GM12878 (cell line): ENCODE results near the gene RALB. TPM values are rescaled to one million over a fixed set of nuclear protein-coding genes. Genes with fewer than 3 reads are reported as not detected.

Experiments used
- ATAC-seq: fragments of 200-7000 bp; cut with Tn5 transposase; 3 replicates; pipeline ENCODE4 v1.9.1; 2020; ENCODE audit warnings: mild to moderate bottlenecking, moderate library complexity
- BruUV-seq: library from RNA; stranded (reverse); fragments of 400-500 nt; replicated peaks from 2 replicates; lab custom pipeline; 2021; lab: Mats Ljungman, UMichigan
- CTCF ChIA-PET: fragments of 300-600 bp; sonication (Branson Sonifier 250); formaldehyde crosslinking; extraction: SDS; loops from one replicate; lab custom pipeline; 2021; ENCODE audit warnings: inconsistent platforms; lab: Yijun Ruan, JAX
- POLR2A ChIA-PET: fragments of 350-600 bp; formaldehyde crosslinking; extraction: SDS; loops from one replicate; lab custom pipeline; 2021; ENCODE audit warnings: inconsistent platforms; lab: Charles Lee
- RAD21 ChIA-PET: fragments of 300-600 bp; sonication (Branson Sonifier 250); formaldehyde crosslinking; loops from one replicate; lab custom pipeline; 2023; ENCODE audit warnings: antibody characterized with exemption; ENCODE audit not compliant: unreplicated experiment; lab: Charles Lee
- SMC1A ChIA-PET: fragments of 300-600 bp; sonication (Branson Sonifier 250); formaldehyde crosslinking; loops from one replicate; lab custom pipeline; 2023; ENCODE audit not compliant: unreplicated experiment, uncharacterized antibody; lab: Charles Lee
- DNase-seq: peaks from one replicate; pipeline ENCODE4 v3.0.0-alpha.2; 2011; ENCODE audit warnings: low read depth, low spot score
- FAIRE-seq: peaks from 3 replicates; lab custom pipeline; 2011; peaks lifted over from hg19 to GRCh38; lab: Jason Lieb, UNC
- H2AFZ ChIP-seq: 2 replicates; pipeline ENCODE4 v1.6.0; 2011; ENCODE audit warnings: low read depth, low read length, control low read depth; ENCODE audit not compliant: control insufficient read depth
- H3K27ac ChIP-seq: 2 replicates; pipeline ENCODE4 v1.5.1; 2011; ENCODE audit warnings: control low read depth; ENCODE audit not compliant: control insufficient read depth, insufficient read depth
- H3K27me3 ChIP-seq, 2 experiments: replicated peaks in 1 of 2; 2 replicates each; pipeline versions ENCODE4 v1.6.0 to v1.6.1; 2011; ENCODE audit warnings: low read length in 1 of 2; ENCODE audit not compliant: control insufficient read depth in 2 of 2, insufficient read depth in 2 of 2
- H3K36me3 ChIP-seq, 2 experiments: 2 replicates each; pipeline ENCODE4 v1.5.1; 2011; ENCODE audit warnings: low read length in 1 of 2; ENCODE audit not compliant: control insufficient read depth in 2 of 2, insufficient read depth in 2 of 2
- H3K4me1 ChIP-seq: 2 replicates; pipeline ENCODE4 v1.6.1; 2011; ENCODE audit warnings: mild to moderate bottlenecking, low read length, moderate library complexity, mixed read lengths; ENCODE audit not compliant: control insufficient read depth, insufficient read depth
- H3K4me2 ChIP-seq: 2 replicates; pipeline ENCODE4 v1.6.0; 2011; ENCODE audit warnings: control low read depth; ENCODE audit not compliant: control insufficient read depth, insufficient read depth
- H3K4me3 ChIP-seq: fragments of 200-600 bp; sonication (generic); 2 replicates; pipeline ENCODE4 v1.5.1; 2016
- H3K79me2 ChIP-seq: 2 replicates; pipeline ENCODE4 v1.6.0; 2011; ENCODE audit warnings: low read length; ENCODE audit not compliant: control insufficient read depth, insufficient read depth
- H3K9ac ChIP-seq: 2 replicates; pipeline ENCODE4 v1.8.0; 2011; ENCODE audit warnings: low read length, control low read depth, mixed read lengths; ENCODE audit not compliant: control insufficient read depth, insufficient read depth
- H3K9me3 ChIP-seq: replicated peaks from 3 replicates; pipeline ENCODE4 v1.5.1; 2011; ENCODE audit warnings: mild to moderate bottlenecking, low read length; ENCODE audit not compliant: control insufficient read depth, insufficient read depth
- H4K20me1 ChIP-seq: 2 replicates; pipeline ENCODE4 v1.6.0; 2011; ENCODE audit not compliant: control insufficient read depth, insufficient read depth
- CHD2 ChIP-seq: IDR thresholded peaks from 2 replicates; pipeline ENCODE4 v1.6.1; 2011; ENCODE audit warnings: low read depth, low read length, improper control_type of control experiment, borderline replicate concordance
- HDAC2 ChIP-seq: fragments of 200-600 bp; sonication (generic); IDR thresholded peaks from 2 replicates; pipeline ENCODE4 v1.6.1; 2017
- IRF4 ChIP-seq: IDR thresholded peaks from 2 replicates; pipeline ENCODE4 v1.6.1; 2011; ENCODE audit warnings: low read depth, low read length
- NR2C2 ChIP-seq: IDR thresholded peaks from 2 replicates; pipeline ENCODE4 v1.6.1; 2011; ENCODE audit warnings: borderline replicate concordance, low read depth; ENCODE audit not compliant: control insufficient read depth, insufficient read length
- POLR2AphosphoS2 ChIP-seq: IDR thresholded peaks from 2 replicates; pipeline ENCODE4 v1.6.1; 2011; ENCODE audit warnings: low read depth, mild to moderate bottlenecking, low read length, improper control_type of control experiment, moderate library complexity
- WGBS: methylation state at CpG from one replicate; pipeline ENCODE4 v1.1.6; 2016; ENCODE audit warnings: low lambda C conversion rate; ENCODE audit not compliant: insufficient replicate concordance, insufficient coverage; ENCODE audit errors: missing lambda C conversion rate; 5-methylcytosine and 5-hydroxymethylcytosine counted together
- in situ Hi-C: fragments of 300-500 bp; cut with MboI; formaldehyde crosslinking; loops from 9 replicates; pipeline ENCODE4 v1.14.3; 2018; ENCODE audit warnings: mixed read lengths
- intact Hi-C: fragments of 100-400 bp; cut with micrococcal nuclease; formaldehyde crosslinking; loops from one replicate; pipeline ENCODE4 v1.14.2; 2022; ENCODE audit not compliant: unreplicated experiment
- polyA plus RNA-seq, 11 experiments: library from polyadenylated mRNA; depleted of rRNA in 4 of 11; unstranded in 6 of 11; stranded (reverse) in 5 of 11; fragments of >200 nt; fragmentation: Nextera tagmentation in 4 of 11; fragmentation: Illumina TruSeq in 1 of 11; extraction: Ambion mirVana in 4 of 11; extraction: Trizol in 1 of 11; gene quantifications; 1 replicate in 1 of 11; 2 replicates in 10 of 11; pipeline versions ENCODE4 v1.2.1 to v1.2.3, GENCODE V29; 2011 to 2016; ENCODE audit warnings: inconsistent platforms in 2 of 11, missing spikeins in 2 of 11, low read depth in 1 of 11
- total RNA-seq, 4 experiments: library from RNA; depleted of rRNA in 3 of 4; stranded (reverse); fragments of >200 nt in 3 of 4; fragmentation: Illumina TruSeq in 1 of 4; extraction: Trizol in 1 of 4; gene quantifications; 2 replicates each; pipeline versions ENCODE4 v1.2.1 to v1.2.3, GENCODE V29; 2013 to 2021
- TF ChIP-seq, protein P1 (sequence below): fragments of 450-650 bp; IDR thresholded peaks from 2 replicates; pipeline ENCODE4 v1.6.1; 2017; ENCODE audit warnings: antibody characterized with exemption, mild to moderate bottlenecking, moderate library complexity
- TF ChIP-seq, protein P2 (sequence below): fragments of 450-650 bp; IDR thresholded peaks from 2 replicates; pipeline ENCODE4 v1.6.1; 2016; ENCODE audit warnings: mild to moderate bottlenecking, moderate library complexity, borderline replicate concordance

The RALB gene
- total and polyA plus RNA-seq, 10 of the 15 experiments (the other 5 are each of a cell fraction or from before 2014, with no cell fraction given), result 8.3 to 54.0 (median 24.2) TPM

DNA sequence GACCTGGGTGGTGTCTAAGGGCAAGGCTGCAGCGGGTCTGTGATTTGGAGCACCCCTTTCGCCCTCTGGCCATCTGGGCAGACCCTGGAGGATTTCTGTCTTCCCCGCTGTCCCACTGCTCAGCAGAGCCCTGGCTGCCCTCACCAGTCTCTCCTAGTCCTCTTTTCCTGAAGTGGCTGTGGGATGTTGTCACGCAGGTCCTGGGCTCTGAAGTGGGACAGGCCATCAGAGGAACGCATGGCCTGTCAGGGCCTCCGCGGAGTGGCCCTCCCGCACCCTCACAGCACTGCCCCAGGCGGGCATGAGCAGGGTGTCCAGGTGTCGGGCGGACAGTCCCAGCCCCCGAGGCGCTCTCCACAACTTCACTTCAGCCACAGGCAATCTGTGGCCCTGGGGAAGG, 28.4 kb upstream of the RALB start:
- FAIRE-seq, result no peak
- peak overlapping the region; percentile 83; the same call in 1 of the 2 replicates for H3K27ac ChIP-seq
- POLR2A ChIA-PET, result interaction anchor here (0.6 kb wide), 1 partner anchor 1326 kb away, joined by 3 read pairs; no protein-coding TSS in a partner anchor

More for the DNA sequence above, 28.4 kb upstream of the RALB start:
- Histone ChIP-seq H2AFZ (no peak overlapping the region), H3K27me3 (no peaks in the 10 kb centered on the region), H3K4me2 (peak overlapping the region; percentile 88), H3K79me2 (peaks cover 25% of the 10 kb centered on the region), H3K4me1 (peaks cover 22% of the 10 kb centered on the region), H3K36me3 (no peaks in the 10 kb centered on the region), H3K4me3 (peak overlapping the region; percentile 81), H3K9me3 (no peaks in the 10 kb centered on the region), H4K20me1 (no peaks in the 10 kb centered on the region), H3K9ac (peak overlapping the region; percentile 63)
- TF ChIP-seq IRF4 (no peak), CHD2 (no peak), NR2C2 (no peak), HDAC2 (no peak), POLR2AphosphoS2 (no peak)
- TF ChIP-seq, protein P1, sequence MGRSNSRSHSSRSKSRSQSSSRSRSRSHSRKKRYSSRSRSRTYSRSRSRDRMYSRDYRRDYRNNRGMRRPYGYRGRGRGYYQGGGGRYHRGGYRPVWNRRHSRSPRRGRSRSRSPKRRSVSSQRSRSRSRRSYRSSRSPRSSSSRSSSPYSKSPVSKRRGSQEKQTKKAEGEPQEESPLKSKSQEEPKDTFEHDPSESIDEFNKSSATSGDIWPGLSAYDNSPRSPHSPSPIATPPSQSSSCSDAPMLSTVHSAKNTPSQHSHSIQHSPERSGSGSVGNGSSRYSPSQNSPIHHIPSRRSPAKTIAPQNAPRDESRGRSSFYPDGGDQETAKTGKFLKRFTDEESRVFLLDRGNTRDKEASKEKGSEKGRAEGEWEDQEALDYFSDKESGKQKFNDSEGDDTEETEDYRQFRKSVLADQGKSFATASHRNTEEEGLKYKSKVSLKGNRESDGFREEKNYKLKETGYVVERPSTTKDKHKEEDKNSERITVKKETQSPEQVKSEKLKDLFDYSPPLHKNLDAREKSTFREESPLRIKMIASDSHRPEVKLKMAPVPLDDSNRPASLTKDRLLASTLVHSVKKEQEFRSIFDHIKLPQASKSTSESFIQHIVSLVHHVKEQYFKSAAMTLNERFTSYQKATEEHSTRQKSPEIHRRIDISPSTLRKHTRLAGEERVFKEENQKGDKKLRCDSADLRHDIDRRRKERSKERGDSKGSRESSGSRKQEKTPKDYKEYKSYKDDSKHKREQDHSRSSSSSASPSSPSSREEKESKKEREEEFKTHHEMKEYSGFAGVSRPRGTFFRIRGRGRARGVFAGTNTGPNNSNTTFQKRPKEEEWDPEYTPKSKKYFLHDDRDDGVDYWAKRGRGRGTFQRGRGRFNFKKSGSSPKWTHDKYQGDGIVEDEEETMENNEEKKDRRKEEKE, result no peak
- TF ChIP-seq, protein P2, sequence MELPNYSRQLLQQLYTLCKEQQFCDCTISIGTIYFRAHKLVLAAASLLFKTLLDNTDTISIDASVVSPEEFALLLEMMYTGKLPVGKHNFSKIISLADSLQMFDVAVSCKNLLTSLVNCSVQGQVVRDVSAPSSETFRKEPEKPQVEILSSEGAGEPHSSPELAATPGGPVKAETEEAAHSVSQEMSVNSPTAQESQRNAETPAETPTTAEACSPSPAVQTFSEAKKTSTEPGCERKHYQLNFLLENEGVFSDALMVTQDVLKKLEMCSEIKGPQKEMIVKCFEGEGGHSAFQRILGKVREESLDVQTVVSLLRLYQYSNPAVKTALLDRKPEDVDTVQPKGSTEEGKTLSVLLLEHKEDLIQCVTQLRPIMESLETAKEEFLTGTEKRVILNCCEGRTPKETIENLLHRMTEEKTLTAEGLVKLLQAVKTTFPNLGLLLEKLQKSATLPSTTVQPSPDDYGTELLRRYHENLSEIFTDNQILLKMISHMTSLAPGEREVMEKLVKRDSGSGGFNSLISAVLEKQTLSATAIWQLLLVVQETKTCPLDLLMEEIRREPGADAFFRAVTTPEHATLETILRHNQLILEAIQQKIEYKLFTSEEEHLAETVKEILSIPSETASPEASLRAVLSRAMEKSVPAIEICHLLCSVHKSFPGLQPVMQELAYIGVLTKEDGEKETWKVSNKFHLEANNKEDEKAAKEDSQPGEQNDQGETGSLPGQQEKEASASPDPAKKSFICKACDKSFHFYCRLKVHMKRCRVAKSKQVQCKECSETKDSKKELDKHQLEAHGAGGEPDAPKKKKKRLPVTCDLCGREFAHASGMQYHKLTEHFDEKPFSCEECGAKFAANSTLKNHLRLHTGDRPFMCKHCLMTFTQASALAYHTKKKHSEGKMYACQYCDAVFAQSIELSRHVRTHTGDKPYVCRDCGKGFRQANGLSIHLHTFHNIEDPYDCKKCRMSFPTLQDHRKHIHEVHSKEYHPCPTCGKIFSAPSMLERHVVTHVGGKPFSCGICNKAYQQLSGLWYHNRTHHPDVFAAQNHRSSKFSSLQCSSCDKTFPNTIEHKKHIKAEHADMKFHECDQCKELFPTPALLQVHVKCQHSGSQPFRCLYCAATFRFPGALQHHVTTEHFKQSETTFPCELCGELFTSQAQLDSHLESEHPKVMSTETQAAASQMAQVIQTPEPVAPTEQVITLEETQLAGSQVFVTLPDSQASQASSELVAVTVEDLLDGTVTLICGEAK, result no peak
- ATAC-seq, result no peak
- SMC1A ChIA-PET, result interaction anchor here (2.2 kb wide), 1 partner anchor 48 kb away, joined by 12 read pairs; no protein-coding TSS in a partner anchor
- intact Hi-C loops (no loop called here), in situ Hi-C loops (loop anchor here (25.0 kb wide), 1 partner anchor 463 kb away; no protein-coding TSS in a partner anchor)
- no peak for DNase-seq
- CTCF ChIA-PET, result interaction anchor here (1.3 kb wide), 1 partner anchor 48 kb away, joined by 6 read pairs; no protein-coding TSS in a partner anchor
- RAD21 ChIA-PET, result interaction anchor here (1.4 to 2.0 kb wide), 2 partner anchors 8 to 48 kb away, joined by 12 to 14 read pairs; no protein-coding TSS in a partner anchor
- BruUV-seq, result no TSS peak
- 97% methylated on average over 13 of the region's 13 CpGs for WGBS
